IPS DF 6.9 (cell line): ENCODE data around the gene FREM1.

Source experiments
- DNase-seq: peaks from one replicate; pipeline ENCODE4 v3.0.0-alpha.2; 2013; ENCODE audit warnings: low read depth, low spot score
- H3K27ac ChIP-seq: one replicate; pipeline ENCODE4 v1.5.1; 2013; ENCODE audit warnings: low read length, control low read depth
- H3K27me3 ChIP-seq: 2 replicates; pipeline ENCODE4 v1.6.1; 2013; ENCODE audit warnings: mild to moderate bottlenecking, low read length; ENCODE audit not compliant: control insufficient read depth, insufficient read depth
- H3K36me3 ChIP-seq: 2 replicates; pipeline ENCODE4 v1.6.1; 2013; ENCODE audit warnings: low read length; ENCODE audit not compliant: control insufficient read depth, insufficient read depth
- H3K4me1 ChIP-seq: 2 replicates; pipeline ENCODE4 v1.6.1; 2013; ENCODE audit warnings: low read length; ENCODE audit not compliant: control insufficient read depth, insufficient read depth
- H3K4me3 ChIP-seq: 2 replicates; pipeline ENCODE4 v1.5.1; 2013; ENCODE audit warnings: mild to moderate bottlenecking, low read length
- H3K9me3 ChIP-seq: 2 replicates; pipeline ENCODE4 v1.6.1; 2013; ENCODE audit warnings: low read length, inconsistent platforms; ENCODE audit not compliant: control insufficient read depth, insufficient read depth
- WGBS: extraction: QIAGEN DNeasy Blood & Tissue Kit; methylation state at CpG from one replicate; pipeline ENCODE4 v1.1.7; 2013; ENCODE audit warnings: mixed read lengths, missing lambda C conversion rate; ENCODE audit not compliant: insufficient read length, insufficient coverage; 5-methylcytosine and 5-hydroxymethylcytosine counted together

The FREM1 gene

GRCh38 chr9:14849296-14849695 is 60.9 kb downstream of the FREM1 start:
- Histone ChIP-seq H3K36me3 (no peaks in the 10 kb centered on the region), H3K27me3 (no peaks in the 10 kb centered on the region), H3K4me3 (no peak overlapping the region), H3K9me3 (no peaks in the 10 kb centered on the region), H3K27ac (no peak overlapping the region), H3K4me1 (no peaks in the 10 kb centered on the region)
- no peak for DNase-seq
- WGBS: no CpG with 5 or more reads among the region's 3 CpGs

DNA sequence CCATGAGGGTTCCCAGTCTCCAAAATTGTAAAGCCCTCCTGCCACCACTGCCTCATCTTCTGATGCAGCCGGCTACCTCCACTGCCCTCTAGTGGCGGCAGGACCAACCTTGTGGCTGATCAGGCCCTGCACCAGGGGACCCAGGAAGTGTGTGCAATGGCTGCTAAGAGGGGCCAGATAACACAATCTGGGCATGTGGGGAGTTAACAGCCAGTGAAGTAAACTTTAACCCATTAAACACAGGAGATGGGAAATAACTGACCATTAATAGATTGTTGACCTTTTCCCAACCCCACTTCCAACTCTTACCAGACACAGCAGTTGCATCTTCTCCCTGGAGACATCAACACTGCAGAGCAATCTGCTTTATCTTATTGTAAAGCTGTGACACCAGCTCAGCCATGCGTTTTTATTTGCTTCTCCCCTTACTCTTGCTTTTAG is 63.3 kb downstream of the FREM1 start:
- Histone ChIP-seq H3K4me3 (no peak overlapping the region), H3K4me1 (no peaks in the 10 kb centered on the region), H3K27me3 (no peaks in the 10 kb centered on the region; the same call in 1 of the 2 replicates), H3K36me3 (no peaks in the 10 kb centered on the region), H3K27ac (no peak overlapping the region), H3K9me3 (no peaks in the 10 kb centered on the region)
- DNase-seq: peak; percentile 70
- WGBS: no CpG with 5 or more reads among the region's 3 CpGs

GRCh38 chr9:14843163-14843562 is 67.1 kb downstream of the FREM1 start:
- H3K4me1 ChIP-seq: no peaks in the 10 kb centered on the region
- DNase-seq: no peak
- H3K27me3 ChIP-seq: no peaks in the 10 kb centered on the region; the same call in 1 of the 2 replicates
- no peak overlapping the region for H3K27ac ChIP-seq
- no peak overlapping the region for H3K4me3 ChIP-seq
- H3K36me3 ChIP-seq: no peaks in the 10 kb centered on the region
- WGBS: no CpG with 5 or more reads among the region's 2 CpGs
- H3K9me3 ChIP-seq: no peaks in the 10 kb centered on the region

- no peak for DNase-seq
- Histone ChIP-seq H3K36me3 (no peaks in the 10 kb centered on the region), H3K27ac (no peak overlapping the region), H3K4me1 (no peaks in the 10 kb centered on the region), H3K27me3 (no peaks in the 10 kb centered on the region; the same call in 1 of the 2 replicates), H3K9me3 (no peaks in the 10 kb centered on the region), H3K4me3 (no peak overlapping the region)
- no CpG with 5 or more reads among the region's 10 CpGs for WGBS
These were observed 68.0 kb downstream of the FREM1 start for GRCh38 chr9:14842269-14842668.

- Histone ChIP-seq H3K27ac (no peak overlapping the region), H3K9me3 (no peaks in the 10 kb centered on the region), H3K4me3 (no peak overlapping the region), H3K4me1 (no peaks in the 10 kb centered on the region; the same call in 1 of the 2 replicates), H3K36me3 (no peaks in the 10 kb centered on the region), H3K27me3 (no peaks in the 10 kb centered on the region; the same call in 1 of the 2 replicates)
- no peak for DNase-seq
- WGBS: no CpG with 5 or more reads among the region's 3 CpGs
These were observed 71.5 kb downstream of the FREM1 start for GRCh38 chr9:14838701-14839100.

GRCh38 chr9:14836885-14837284 is 73.3 kb downstream of the FREM1 start:
- Histone ChIP-seq H3K4me1 (no peaks in the 10 kb centered on the region; the same call in 1 of the 2 replicates), H3K27me3 (no peaks in the 10 kb centered on the region), H3K4me3 (no peak overlapping the region), H3K27ac (no peak overlapping the region), H3K36me3 (no peaks in the 10 kb centered on the region), H3K9me3 (no peaks in the 10 kb centered on the region)
- no peak for DNase-seq
- 100% methylated on average over 1 of the region's 7 CpGs for WGBS

- H3K27me3 ChIP-seq: no peaks in the 10 kb centered on the region
- H3K9me3 ChIP-seq: no peaks in the 10 kb centered on the region
- no CpG with 5 or more reads among the region's 14 CpGs for WGBS
- no peak overlapping the region for H3K4me3 ChIP-seq
- H3K27ac ChIP-seq: no peak overlapping the region
- H3K36me3 ChIP-seq: no peaks in the 10 kb centered on the region
- no peaks in the 10 kb centered on the region; the same call in 1 of the 2 replicates for H3K4me1 ChIP-seq
- DNase-seq: no peak
These were observed 78.6 kb downstream of the FREM1 start for GRCh38 chr9:14831661-14832060.

DNA sequence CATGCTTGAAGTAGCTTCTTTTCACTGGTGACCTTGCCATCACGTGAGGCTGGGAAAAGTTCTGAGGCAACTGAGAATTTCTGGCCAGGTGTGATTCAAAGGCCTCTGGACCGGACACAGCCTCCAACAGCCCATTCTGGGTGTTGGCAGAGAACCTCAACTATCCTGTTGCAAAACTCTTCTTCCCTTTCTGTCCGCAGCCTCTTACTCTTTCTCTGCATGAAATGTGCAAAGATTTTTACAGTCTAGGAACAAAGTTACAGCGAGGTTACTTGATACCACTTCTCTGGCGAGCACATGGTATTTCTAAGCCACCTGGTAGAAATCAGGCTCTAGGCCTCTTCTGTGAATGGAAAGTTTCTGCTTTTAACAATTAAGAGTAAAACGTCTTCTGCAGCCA is 79.2 kb downstream of the FREM1 start:
- H3K36me3 ChIP-seq: no peaks in the 10 kb centered on the region
- no peaks in the 10 kb centered on the region for H3K27me3 ChIP-seq
- H3K27ac ChIP-seq: no peak overlapping the region
- DNase-seq: no peak
- no CpG with 5 or more reads among the region's 6 CpGs for WGBS
- no peak overlapping the region for H3K4me3 ChIP-seq
- H3K4me1 ChIP-seq: no peaks in the 10 kb centered on the region
- H3K9me3 ChIP-seq: no peaks in the 10 kb centered on the region

GRCh38 chr9:14830057-14830456 is 80.2 kb downstream of the FREM1 start:
- Histone ChIP-seq H3K4me3 (no peak overlapping the region), H3K36me3 (no peaks in the 10 kb centered on the region), H3K27ac (no peak overlapping the region), H3K27me3 (no peaks in the 10 kb centered on the region), H3K4me1 (no peaks in the 10 kb centered on the region), H3K9me3 (no peaks in the 10 kb centered on the region)
- no peak for DNase-seq
- no CpG with 5 or more reads among the region's 1 CpG for WGBS

GRCh38 chr9:14829204-14829603 is 81.0 kb downstream of the FREM1 start:
- no peak overlapping the region for H3K4me3 ChIP-seq
- no peaks in the 10 kb centered on the region for H3K27me3 ChIP-seq
- H3K36me3 ChIP-seq: no peaks in the 10 kb centered on the region
- H3K4me1 ChIP-seq: no peaks in the 10 kb centered on the region
- no peak overlapping the region for H3K27ac ChIP-seq
- DNase-seq: no peak
- H3K9me3 ChIP-seq: no peaks in the 10 kb centered on the region

GRCh38 chr9:14827805-14828204 is 82.4 kb downstream of the FREM1 start:
- H3K27ac ChIP-seq: no peak overlapping the region
- H3K4me1 ChIP-seq: no peaks in the 10 kb centered on the region
- no CpG with 5 or more reads among the region's 3 CpGs for WGBS
- H3K4me3 ChIP-seq: no peak overlapping the region
- H3K27me3 ChIP-seq: no peaks in the 10 kb centered on the region
- H3K9me3 ChIP-seq: no peaks in the 10 kb centered on the region
- no peaks in the 10 kb centered on the region for H3K36me3 ChIP-seq
- no peak for DNase-seq
